Measurements from ENCODE around the gene AZU1. TPM values are rescaled to one million over a fixed set of nuclear protein-coding genes. Genes with fewer than 3 reads are reported as not detected.

Gene AZU1
- total RNA-seq, 2 donors from 2014 or later = 2.5 to 3.7 TPM

DNA sequence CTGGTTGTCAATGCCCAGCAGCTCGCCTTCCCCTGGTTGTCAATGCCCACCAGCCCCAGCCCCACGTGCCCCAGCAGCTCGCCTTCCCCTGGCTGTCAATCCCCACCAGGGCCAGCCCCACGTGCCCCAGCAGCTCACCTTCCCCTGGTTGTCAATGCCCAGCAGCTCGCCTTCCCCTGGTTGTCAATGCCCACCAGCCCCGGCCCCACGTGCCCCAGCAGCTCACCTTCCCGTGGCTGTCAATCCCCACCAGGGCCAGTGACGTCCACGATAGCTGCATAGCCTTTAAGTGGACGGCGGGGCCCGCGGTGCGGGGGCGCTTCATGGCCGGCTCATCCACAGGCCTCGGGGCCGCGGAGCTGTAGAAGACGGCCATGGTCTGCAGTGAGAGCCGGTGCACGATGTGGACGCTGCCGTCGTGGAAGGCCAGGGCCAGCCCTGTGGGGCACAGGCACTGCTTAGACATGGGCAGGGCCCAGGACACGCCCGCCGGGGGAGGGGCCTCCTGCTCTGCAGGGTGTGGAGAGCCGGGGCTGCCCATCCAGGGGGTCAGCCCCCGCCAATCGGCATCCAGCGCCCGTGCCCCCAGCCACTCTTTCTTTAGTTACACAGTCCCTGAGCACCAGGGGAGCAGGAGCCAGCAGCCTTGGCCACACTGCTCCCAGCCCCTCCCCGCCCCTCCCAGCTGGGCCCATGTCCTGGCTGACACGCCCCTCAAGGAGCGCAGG lies 52.2 kb downstream of the AZU1 start:
- peak; percentile 34 for DNase-seq
- H3K36me3 ChIP-seq (ENCODE audit: control insufficient read depth, insufficient read depth, low read length) = peaks cover 31% of the 10 kb centered on the region
- Mint-ChIP-seq H3K4me3 (no peak overlapping the region), H3K4me1 (no peaks in the 10 kb centered on the region), H3K27ac (no peak overlapping the region), H3K27me3 (ENCODE audit: insufficient read depth) (no peaks in the 10 kb centered on the region), H3K9me3 (no peaks in the 10 kb centered on the region), H3K36me3 (ENCODE audit: low read depth) (peaks cover 43% of the 10 kb centered on the region)
- no peaks in the 10 kb centered on the region for H3K9me3 ChIP-seq (ENCODE audit: control insufficient read depth, low read length)
- H3K27me3 ChIP-seq (ENCODE audit: control insufficient read depth, insufficient read depth, low read length, poor library complexity, severe bottlenecking) = no peaks in the 10 kb centered on the region
- TF ChIP-seq, protein P1, sequence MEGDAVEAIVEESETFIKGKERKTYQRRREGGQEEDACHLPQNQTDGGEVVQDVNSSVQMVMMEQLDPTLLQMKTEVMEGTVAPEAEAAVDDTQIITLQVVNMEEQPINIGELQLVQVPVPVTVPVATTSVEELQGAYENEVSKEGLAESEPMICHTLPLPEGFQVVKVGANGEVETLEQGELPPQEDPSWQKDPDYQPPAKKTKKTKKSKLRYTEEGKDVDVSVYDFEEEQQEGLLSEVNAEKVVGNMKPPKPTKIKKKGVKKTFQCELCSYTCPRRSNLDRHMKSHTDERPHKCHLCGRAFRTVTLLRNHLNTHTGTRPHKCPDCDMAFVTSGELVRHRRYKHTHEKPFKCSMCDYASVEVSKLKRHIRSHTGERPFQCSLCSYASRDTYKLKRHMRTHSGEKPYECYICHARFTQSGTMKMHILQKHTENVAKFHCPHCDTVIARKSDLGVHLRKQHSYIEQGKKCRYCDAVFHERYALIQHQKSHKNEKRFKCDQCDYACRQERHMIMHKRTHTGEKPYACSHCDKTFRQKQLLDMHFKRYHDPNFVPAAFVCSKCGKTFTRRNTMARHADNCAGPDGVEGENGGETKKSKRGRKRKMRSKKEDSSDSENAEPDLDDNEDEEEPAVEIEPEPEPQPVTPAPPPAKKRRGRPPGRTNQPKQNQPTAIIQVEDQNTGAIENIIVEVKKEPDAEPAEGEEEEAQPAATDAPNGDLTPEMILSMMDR (conservative IDR thresholded peaks at IDR 0.05) = no peak
- no peak overlapping the region for H3K27ac ChIP-seq (ENCODE audit: low read depth, low read length)
- H3K4me1 ChIP-seq (ENCODE audit: control insufficient read depth, insufficient read depth, low read length) = no peaks in the 10 kb centered on the region
- no peak overlapping the region for H3K9ac ChIP-seq (ENCODE audit: extremely low read depth, low read length, poor library complexity, severe bottlenecking)
- H3K4me3 ChIP-seq (ENCODE audit: low read length) = no peak overlapping the region
- WGBS, 2 experiments (ENCODE audit: insufficient coverage in 1 of 2, insufficient read length in 1 of 2) = 90 to 97% methylated on average over 32 to 37 of the region's 37 CpGs

Small RNAs within 50 kb of the gene (microRNA-seq; reads per million reads assigned to microRNA genes)
- 1.3 reads per million for gene MIR3187 (ENCODE audit: borderline microRNAs expressed)
- not detected for gene MIR4745 (ENCODE audit: borderline microRNAs expressed)

Other genes with a start within 250 kb of the AZU1 start
- gene HCN2, start 238.0 kb upstream of the AZU1 start, total RNA-seq = under 1 TPM; 0.15 to 0.75 TPM
- 10 to 100 TPM; 76.6 to 86.4 TPM for gene POLRMT, start 194.3 kb upstream of the AZU1 start, total RNA-seq
- gene FGF22, start 188.0 kb upstream of the AZU1 start, total RNA-seq = under 1 TPM; 0.81 to 0.82 TPM
- gene RNF126, start 164.6 kb upstream of the AZU1 start, total RNA-seq = 10 to 100 TPM; 49.1 to 66.4 TPM
- gene FSTL3, start 151.4 kb upstream of the AZU1 start, total RNA-seq = 10 to 100 TPM in 1 of 2 donors, 1 to 10 TPM in 1; 9.8 to 14.1 TPM
- gene PRSS57, start 132.4 kb upstream of the AZU1 start, total RNA-seq = not detected
- gene PALM, start 118.9 kb upstream of the AZU1 start, total RNA-seq = 10 to 100 TPM; 32.9 to 40.8 TPM
- under 1 TPM in 1 of 2 donors, not detected in 1; 0.11 TPM for gene MISP, start 76.7 kb upstream of the AZU1 start, total RNA-seq
- 100 to 1,000 TPM; 647 to 694 TPM for gene PTBP1, start 30.4 kb upstream of the AZU1 start, total RNA-seq
- gene PLPPR3, start 5.9 kb upstream of the AZU1 start, total RNA-seq = 100 to 1,000 TPM; 110 to 111 TPM
- gene PRTN3, start 13.2 kb downstream of the AZU1 start, total RNA-seq = not detected
- not detected for gene ELANE, start 24.5 kb downstream of the AZU1 start, total RNA-seq
- gene CFD, start 31.8 kb downstream of the AZU1 start, total RNA-seq = 1 to 10 TPM in 1 of 2 donors, under 1 TPM in 1; 0.38 to 1.1 TPM
- gene MED16, start 65.3 kb downstream of the AZU1 start, total RNA-seq = 10 to 100 TPM; 75.8 to 92.4 TPM
- gene RNU6-9, start 65.6 kb downstream of the AZU1 start, total RNA-seq = not detected
- gene R3HDM4, start 85.4 kb downstream of the AZU1 start, total RNA-seq = 10 to 100 TPM; 61.1 to 64.7 TPM
- under 1 TPM in 1 of 2 donors, not detected in 1; 0.73 TPM for gene KISS1R, start 89.5 kb downstream of the AZU1 start, total RNA-seq
- 100 to 1,000 TPM; 121 to 124 TPM for gene ARID3A, start 98.2 kb downstream of the AZU1 start, total RNA-seq
- 10 to 100 TPM; 68.6 to 85.6 TPM for gene WDR18, start 156.5 kb downstream of the AZU1 start, total RNA-seq
- 1 to 10 TPM; 2.0 TPM for gene GRIN3B, start 172.6 kb downstream of the AZU1 start, total RNA-seq
- 100 to 1,000 TPM; 157 to 176 TPM for gene TMEM259, start 193.3 kb downstream of the AZU1 start, total RNA-seq
- not detected for gene RNU6-2, start 193.7 kb downstream of the AZU1 start, total RNA-seq
- gene CNN2, start 198.8 kb downstream of the AZU1 start, total RNA-seq = 100 to 1,000 TPM; 426 to 469 TPM
- gene ABCA7, start 212.3 kb downstream of the AZU1 start, total RNA-seq = 10 to 100 TPM; 67.2 to 68.7 TPM
- gene ARHGAP45, start 239.3 kb downstream of the AZU1 start, total RNA-seq = 10 to 100 TPM; 14.8 to 17.1 TPM

Data from endodermal cell (in vitro differentiated cells).